Measurements from ENCODE around the gene ADPRHL1.
"Not testable (repeated sequence)": the region's sequence is repeated elsewhere in the genome, so short reads cannot be mapped to it uniquely, and the experiment has no call there.

The ADPRHL1 gene

GRCh38 chr13:113371061-113371460 lies 82.2 kb downstream of the ADPRHL1 start:
- DNase-seq (ENCODE audit: low read depth in 2 of 2), result no peak

- DNase-seq (ENCODE audit: low read depth in 2 of 2), result no peak
Observed at GRCh38 chr13:113369881-113370280, 83.4 kb downstream of the ADPRHL1 start.

GRCh38 chr13:113369189-113369588 lies 84.1 kb downstream of the ADPRHL1 start:
- no peak for DNase-seq (ENCODE audit: low read depth in 2 of 2)

- DNase-seq (ENCODE audit: low read depth in 2 of 2), result not testable (repeated sequence)
Observed at GRCh38 chr13:113368353-113368752, 84.9 kb downstream of the ADPRHL1 start.

GRCh38 chr13:113367771-113368170 lies 85.5 kb downstream of the ADPRHL1 start:
- no peak for DNase-seq (ENCODE audit: low read depth in 2 of 2)

- no peak for DNase-seq (ENCODE audit: low read depth in 2 of 2)
Observed at GRCh38 chr13:113367020-113367560, 86.2 kb downstream of the ADPRHL1 start.

GRCh38 chr13:113365971-113366588 lies 87.2 kb downstream of the ADPRHL1 start:
- no peak for DNase-seq (ENCODE audit: low read depth in 2 of 2)

- no peak for DNase-seq (ENCODE audit: low read depth in 2 of 2)
Observed at GRCh38 chr13:113365583-113365970, 87.7 kb downstream of the ADPRHL1 start.

GRCh38 chr13:113364901-113365582 lies 88.2 kb downstream of the ADPRHL1 start:
- DNase-seq (ENCODE audit: low read depth in 2 of 2), result no peak

GRCh38 chr13:113364311-113364889 lies 88.9 kb downstream of the ADPRHL1 start:
- DNase-seq (ENCODE audit: low read depth in 2 of 2), result no peak

GRCh38 chr13:113361406-113361805 lies 91.9 kb downstream of the ADPRHL1 start:
- no peak for DNase-seq (ENCODE audit: low read depth in 2 of 2)

GRCh38 chr13:113360446-113360845 lies 92.8 kb downstream of the ADPRHL1 start:
- DNase-seq (ENCODE audit: low read depth in 2 of 2), result no peak

- no peak for DNase-seq (ENCODE audit: low read depth in 2 of 2)
Observed at GRCh38 chr13:113359571-113359970, 93.7 kb downstream of the ADPRHL1 start.

- DNase-seq (ENCODE audit: low read depth in 2 of 2), result no peak
Observed at GRCh38 chr13:113358653-113359190, 94.6 kb downstream of the ADPRHL1 start.

GRCh38 chr13:113357529-113357928 lies 95.8 kb downstream of the ADPRHL1 start:
- DNase-seq (ENCODE audit: low read depth in 2 of 2), result no peak

- no peak for DNase-seq (ENCODE audit: low read depth in 2 of 2)
Observed at GRCh38 chr13:113356596-113356995, 96.7 kb downstream of the ADPRHL1 start.

GRCh38 chr13:113355621-113356020 lies 97.7 kb downstream of the ADPRHL1 start:
- DNase-seq (ENCODE audit: low read depth in 2 of 2), result no peak

GRCh38 chr13:113354831-113355610 lies 98.3 kb downstream of the ADPRHL1 start:
- no peak for DNase-seq (ENCODE audit: low read depth in 2 of 2)

- no peak for DNase-seq (ENCODE audit: low read depth in 2 of 2)
Observed at GRCh38 chr13:113353254-113353653, 100.0 kb downstream of the ADPRHL1 start.

GRCh38 chr13:113351514-113352026 lies 101.7 kb downstream of the ADPRHL1 start:
- no peak for DNase-seq (ENCODE audit: low read depth in 2 of 2)

GRCh38 chr13:113350938-113351335 lies 102.4 kb downstream of the ADPRHL1 start:
- no peak for DNase-seq (ENCODE audit: low read depth in 2 of 2)
